HepG2 (cell line): ENCODE data around the gene JMJD8. TPM values are rescaled to one million over a fixed set of nuclear protein-coding genes. Genes with fewer than 3 reads are reported as not detected.

Experiments used
- KLF12 ChIP-seq: sonication (generic); formaldehyde crosslinking; IDR thresholded peaks from 2 replicates; pipeline ENCODE4 v1.4.0; 2020; ENCODE audit warnings: missing genetic modification reagents, borderline replicate concordance
- MEIS2 ChIP-seq: sonication (generic); formaldehyde crosslinking; IDR thresholded peaks from 2 replicates; pipeline ENCODE4 v1.9.0; 2021; ENCODE audit warnings: mild to moderate bottlenecking, missing genetic modification reagents
- NFE2L1 ChIP-seq: sonication (generic); formaldehyde crosslinking; IDR thresholded peaks from 2 replicates; pipeline ENCODE4 v1.4.0; 2020; ENCODE audit warnings: missing genetic modification reagents, mild to moderate bottlenecking, borderline replicate concordance
- RFXAP ChIP-seq: sonication (generic); formaldehyde crosslinking; IDR thresholded peaks from 2 replicates; pipeline ENCODE4 v1.4.0; 2020; ENCODE audit warnings: missing genetic modification reagents, borderline replicate concordance
- XRCC5 ChIP-seq: fragments of 200-400 bp; formaldehyde crosslinking; optimal IDR thresholded peaks from 2 replicates; pipeline ENCODE3; 2017; ENCODE audit warnings: mild to moderate bottlenecking, low read length
- ZBED4 ChIP-seq: sonication (generic); formaldehyde crosslinking; IDR thresholded peaks from 2 replicates; pipeline ENCODE4 v1.4.0; 2020; ENCODE audit warnings: missing genetic modification reagents, borderline replicate concordance
- ZFY ChIP-seq: sonication (generic); formaldehyde crosslinking; IDR thresholded peaks from 2 replicates; pipeline ENCODE4 v1.4.0; 2020; ENCODE audit warnings: missing genetic modification reagents
- ZMYM2 ChIP-seq: sonication (generic); formaldehyde crosslinking; IDR thresholded peaks from 2 replicates; pipeline ENCODE4 v1.8.0; 2022; ENCODE audit warnings: mild to moderate bottlenecking, missing genetic modification reagents
- ZNF446 ChIP-seq: sonication (generic); formaldehyde crosslinking; IDR thresholded peaks from 2 replicates; pipeline ENCODE4 v1.5.0; 2020; ENCODE audit warnings: mild to moderate bottlenecking, missing genetic modification reagents
- ZNF746 ChIP-seq: sonication (generic); formaldehyde crosslinking; IDR thresholded peaks from 2 replicates; pipeline ENCODE4 v1.8.0; 2022; ENCODE audit warnings: mild to moderate bottlenecking, missing genetic modification reagents
- ZNF782 ChIP-seq: sonication (generic); formaldehyde crosslinking; IDR thresholded peaks from 2 replicates; pipeline ENCODE4 v1.4.0; 2020; ENCODE audit warnings: missing genetic modification reagents, mild to moderate bottlenecking, borderline replicate concordance
- polyA plus RNA-seq, 8 experiments: library from polyadenylated mRNA; depleted of rRNA in 3 of 8; stranded (reverse) in 7 of 8; unstranded in 1 of 8; fragments of >200 nt; fragmentation: Illumina TruSeq in 4 of 8; extraction: Trizol in 4 of 8; gene quantifications; 2 replicates each; pipeline versions ENCODE4 v1.2.1 to v1.2.3, GENCODE V29; 2011 to 2016; ENCODE audit warnings: low read depth in 4 of 8, missing spikeins in 1 of 8, mixed read lengths in 1 of 8; ENCODE audit not compliant: insufficient read depth in 1 of 8
- total RNA-seq, 5 experiments: library from RNA; depleted of rRNA; stranded (reverse); fragments of >200 nt; fragmentation: Illumina TruSeq; extraction: Trizol; gene quantifications; 2 replicates each; pipeline ENCODE4 v1.2.3, GENCODE V29; 2016; ENCODE audit warnings: low read depth in 1 of 5
- TF ChIP-seq, protein P1 (sequence below): sonication (generic); formaldehyde crosslinking; IDR thresholded peaks from 2 replicates; pipeline ENCODE4 v1.9.0; 2022; ENCODE audit warnings: missing genetic modification reagents, mild to moderate bottlenecking, borderline replicate concordance
- TF ChIP-seq, protein P2 (sequence below): sonication (generic); formaldehyde crosslinking; IDR thresholded peaks from 2 replicates; pipeline ENCODE4 v1.5.1; 2020; ENCODE audit warnings: mild to moderate bottlenecking, missing genetic modification reagents, moderate library complexity

The JMJD8 gene
- total and polyA plus RNA-seq, 2 of the 13 experiments (the other 11 are each of a cell fraction or from before 2014, with no cell fraction given) = 2.6 to 11.8 TPM

DNA sequence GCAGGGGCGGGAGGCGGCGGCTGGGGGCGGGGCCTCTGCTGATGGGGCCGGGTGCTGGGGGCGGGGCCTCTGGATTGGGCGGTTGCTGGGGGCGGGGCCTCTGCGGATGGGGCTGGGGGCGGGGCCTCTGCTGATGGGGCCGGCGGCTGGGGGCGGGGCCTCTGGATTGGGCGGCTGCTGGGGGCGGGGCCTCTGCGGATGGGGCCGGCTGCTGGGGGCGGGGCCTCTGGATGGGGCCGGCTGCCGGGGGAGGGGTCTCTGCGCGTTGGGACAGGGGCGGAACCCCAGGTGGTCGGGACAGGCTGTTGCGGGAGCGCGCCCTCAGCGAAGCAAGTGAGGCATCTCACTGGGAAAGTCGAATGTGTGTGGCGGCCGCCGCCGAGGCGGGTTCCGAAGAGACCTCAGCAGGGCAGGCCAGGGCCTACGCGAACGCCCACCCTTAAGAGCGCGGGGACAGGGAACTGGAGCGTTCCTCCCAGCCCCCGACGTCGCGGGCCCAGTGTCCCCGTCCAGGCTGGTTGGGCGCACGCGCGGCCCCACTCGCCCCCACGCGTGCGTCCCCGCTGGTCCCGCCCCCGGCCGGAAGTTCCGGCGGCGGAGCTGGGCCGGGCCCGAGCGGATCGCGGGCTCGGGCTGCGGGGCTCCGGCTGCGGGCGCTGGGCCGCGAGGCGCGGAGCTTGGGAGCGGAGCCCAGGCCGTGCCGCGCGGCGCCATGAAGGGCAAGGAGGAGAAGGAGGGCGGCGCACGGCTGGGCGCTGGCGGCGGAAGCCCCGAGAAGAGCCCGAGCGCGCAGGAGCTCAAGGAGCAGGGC, 4.1 kb downstream of the JMJD8 start, which contains the start of gene STUB1 (continued):
- TF ChIP-seq ZBED4 (CRISPR knock-in tag) (0 out of 2 replicates have a peak, but pooled peaks have one; percentile 56), XRCC5 (no peak), NFE2L1 (CRISPR knock-in tag) (no peak), ZFY (CRISPR knock-in tag) (peak; percentile 75), ZMYM2 (peak; percentile 14; the same call in 1 of the 2 replicates), ZNF446 (CRISPR knock-in tag) (peak; percentile 19; the same call in 1 of the 2 replicates), ZNF782 (no peak), RFXAP (peak; percentile 51; the same call in 1 of the 2 replicates), MEIS2 (CRISPR knock-in tag) (peak; percentile 49; the same call in 1 of the 2 replicates), ZNF746 (CRISPR knock-in tag) (peak; percentile 38; the same call in 1 of the 2 replicates), KLF12 (CRISPR knock-in tag) (0 out of 2 replicates have a peak, but pooled peaks have one; percentile 46)
- TF ChIP-seq, protein P1, sequence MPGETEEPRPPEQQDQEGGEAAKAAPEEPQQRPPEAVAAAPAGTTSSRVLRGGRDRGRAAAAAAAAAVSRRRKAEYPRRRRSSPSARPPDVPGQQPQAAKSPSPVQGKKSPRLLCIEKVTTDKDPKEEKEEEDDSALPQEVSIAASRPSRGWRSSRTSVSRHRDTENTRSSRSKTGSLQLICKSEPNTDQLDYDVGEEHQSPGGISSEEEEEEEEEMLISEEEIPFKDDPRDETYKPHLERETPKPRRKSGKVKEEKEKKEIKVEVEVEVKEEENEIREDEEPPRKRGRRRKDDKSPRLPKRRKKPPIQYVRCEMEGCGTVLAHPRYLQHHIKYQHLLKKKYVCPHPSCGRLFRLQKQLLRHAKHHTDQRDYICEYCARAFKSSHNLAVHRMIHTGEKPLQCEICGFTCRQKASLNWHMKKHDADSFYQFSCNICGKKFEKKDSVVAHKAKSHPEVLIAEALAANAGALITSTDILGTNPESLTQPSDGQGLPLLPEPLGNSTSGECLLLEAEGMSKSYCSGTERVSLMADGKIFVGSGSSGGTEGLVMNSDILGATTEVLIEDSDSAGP = no peak; the same call in 1 of the 2 replicates
- TF ChIP-seq, protein P2, sequence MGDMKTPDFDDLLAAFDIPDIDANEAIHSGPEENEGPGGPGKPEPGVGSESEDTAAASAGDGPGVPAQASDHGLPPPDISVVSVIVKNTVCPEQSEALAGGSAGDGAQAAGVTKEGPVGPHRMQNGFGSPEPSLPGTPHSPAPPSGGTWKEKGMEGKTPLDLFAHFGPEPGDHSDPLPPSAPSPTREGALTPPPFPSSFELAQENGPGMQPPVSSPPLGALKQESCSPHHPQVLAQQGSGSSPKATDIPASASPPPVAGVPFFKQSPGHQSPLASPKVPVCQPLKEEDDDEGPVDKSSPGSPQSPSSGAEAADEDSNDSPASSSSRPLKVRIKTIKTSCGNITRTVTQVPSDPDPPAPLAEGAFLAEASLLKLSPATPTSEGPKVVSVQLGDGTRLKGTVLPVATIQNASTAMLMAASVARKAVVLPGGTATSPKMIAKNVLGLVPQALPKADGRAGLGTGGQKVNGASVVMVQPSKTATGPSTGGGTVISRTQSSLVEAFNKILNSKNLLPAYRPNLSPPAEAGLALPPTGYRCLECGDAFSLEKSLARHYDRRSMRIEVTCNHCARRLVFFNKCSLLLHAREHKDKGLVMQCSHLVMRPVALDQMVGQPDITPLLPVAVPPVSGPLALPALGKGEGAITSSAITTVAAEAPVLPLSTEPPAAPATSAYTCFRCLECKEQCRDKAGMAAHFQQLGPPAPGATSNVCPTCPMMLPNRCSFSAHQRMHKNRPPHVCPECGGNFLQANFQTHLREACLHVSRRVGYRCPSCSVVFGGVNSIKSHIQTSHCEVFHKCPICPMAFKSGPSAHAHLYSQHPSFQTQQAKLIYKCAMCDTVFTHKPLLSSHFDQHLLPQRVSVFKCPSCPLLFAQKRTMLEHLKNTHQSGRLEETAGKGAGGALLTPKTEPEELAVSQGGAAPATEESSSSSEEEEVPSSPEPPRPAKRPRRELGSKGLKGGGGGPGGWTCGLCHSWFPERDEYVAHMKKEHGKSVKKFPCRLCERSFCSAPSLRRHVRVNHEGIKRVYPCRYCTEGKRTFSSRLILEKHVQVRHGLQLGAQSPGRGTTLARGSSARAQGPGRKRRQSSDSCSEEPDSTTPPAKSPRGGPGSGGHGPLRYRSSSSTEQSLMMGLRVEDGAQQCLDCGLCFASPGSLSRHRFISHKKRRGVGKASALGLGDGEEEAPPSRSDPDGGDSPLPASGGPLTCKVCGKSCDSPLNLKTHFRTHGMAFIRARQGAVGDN = peak; percentile 5; the same call in 1 of the 2 replicates
